ENCODE measurements around the gene SLC7A5. TPM values are rescaled to one million over a fixed set of nuclear protein-coding genes. Genes with fewer than 3 reads are reported as not detected.
"Not testable (repeated sequence)": the region's sequence is repeated elsewhere in the genome, so short reads cannot be mapped to it uniquely, and the experiment has no call there.

The SLC7A5 gene
- total RNA-seq, 2 experiments from 2014 or later = 140 to 283 TPM

- POLR2A ChIA-PET = no interaction called here
These were observed 45.5 kb upstream of the SLC7A5 start for GRCh38 chr16:87914812-87915211.

GRCh38 chr16:87914021-87914725, 44.9 kb upstream of the SLC7A5 start:
- H3K36me3 ChIP-seq (ENCODE audit: insufficient read depth, low read length); H2AFZ ChIP-seq (ENCODE audit: low read length); H3K4me1 ChIP-seq (ENCODE audit: insufficient read depth, low read length, poor library complexity, severe bottlenecking); H3K9me3 ChIP-seq (ENCODE audit: low read length); intact Hi-C loops (cut with micrococcal nuclease; ENCODE audit: unreplicated experiment); H3K4me2 ChIP-seq (ENCODE audit: low read length); H3K79me2 ChIP-seq (ENCODE audit: insufficient read depth, low read depth, low read length); POLR2A ChIA-PET; BruUV-seq (replicated peaks); H3K4me3 ChIP-seq (ENCODE audit: low read depth, low read length, poor library complexity, severe bottlenecking); DNase-seq (ENCODE audit: low spot score); H4K20me1 ChIP-seq (ENCODE audit: insufficient read depth, low read length); H3K9me2 ChIP-seq (ENCODE audit: insufficient read depth, low read length); H3K27ac ChIP-seq (ENCODE audit: low read depth, low read length, poor library complexity, severe bottlenecking): not testable (repeated sequence)
- CTCF ChIA-PET (ENCODE audit: unreplicated experiment) = interaction anchor here (0.6 kb wide), 2 partner anchors 37 to 272 kb away, joined by 11 to 12 read pairs; no protein-coding TSS in a partner anchor

More at GRCh38 chr16:87914812-87915211, 45.5 kb upstream of the SLC7A5 start:
- Histone ChIP-seq H3K4me3 (ENCODE audit: low read depth, low read length, poor library complexity, severe bottlenecking) (no peak overlapping the region), H3K36me3 (ENCODE audit: insufficient read depth, low read length) (no peaks in the 10 kb centered on the region), H3K79me2 (ENCODE audit: insufficient read depth, low read depth, low read length) (no peaks in the 10 kb centered on the region), H2AFZ (ENCODE audit: low read length) (no peak overlapping the region), H3K9me3 (ENCODE audit: low read length) (no peaks in the 10 kb centered on the region), H3K4me1 (ENCODE audit: insufficient read depth, low read length, poor library complexity, severe bottlenecking) (no peaks in the 10 kb centered on the region), H3K4me2 (ENCODE audit: low read length) (no peak overlapping the region), H4K20me1 (ENCODE audit: insufficient read depth, low read length) (no peaks in the 10 kb centered on the region), H3K9me2 (ENCODE audit: insufficient read depth, low read length) (no peaks in the 10 kb centered on the region), H3K27ac (ENCODE audit: low read depth, low read length, poor library complexity, severe bottlenecking) (no peak overlapping the region)
- CTCF ChIA-PET (ENCODE audit: unreplicated experiment) = no interaction called here
- intact Hi-C loops (cut with micrococcal nuclease; ENCODE audit: unreplicated experiment) = no loop called here
- TF ChIP-seq CTCF (conservative IDR thresholded peaks at IDR 0.05; ENCODE audit: low read length) = no peak
- no peak for TF ChIP-seq EZH2phosphoT487 (IDR thresholded peaks at IDR 0.05; ENCODE audit: borderline replicate concordance, low read depth, low read length)
- no TSS peak for BruUV-seq (replicated peaks)
- no peak for DNase-seq (ENCODE audit: low spot score)

GRCh38 chr16:87912691-87913090, 43.4 kb upstream of the SLC7A5 start:
- H2AFZ ChIP-seq (ENCODE audit: low read length); H3K4me3 ChIP-seq (ENCODE audit: low read depth, low read length, poor library complexity, severe bottlenecking); H3K9me3 ChIP-seq (ENCODE audit: low read length); H3K4me2 ChIP-seq (ENCODE audit: low read length); intact Hi-C loops (cut with micrococcal nuclease; ENCODE audit: unreplicated experiment); DNase-seq (ENCODE audit: low spot score); H3K9me2 ChIP-seq (ENCODE audit: insufficient read depth, low read length); H3K4me1 ChIP-seq (ENCODE audit: insufficient read depth, low read length, poor library complexity, severe bottlenecking); H3K36me3 ChIP-seq (ENCODE audit: insufficient read depth, low read length); H3K79me2 ChIP-seq (ENCODE audit: insufficient read depth, low read depth, low read length); BruUV-seq (replicated peaks); H3K27ac ChIP-seq (ENCODE audit: low read depth, low read length, poor library complexity, severe bottlenecking); H4K20me1 ChIP-seq (ENCODE audit: insufficient read depth, low read length); POLR2A ChIA-PET; CTCF ChIA-PET (ENCODE audit: unreplicated experiment): not testable (repeated sequence)

- H3K4me2 ChIP-seq (ENCODE audit: low read length); DNase-seq (ENCODE audit: low spot score); H3K4me1 ChIP-seq (ENCODE audit: insufficient read depth, low read length, poor library complexity, severe bottlenecking); H3K9me3 ChIP-seq (ENCODE audit: low read length); H3K4me3 ChIP-seq (ENCODE audit: low read depth, low read length, poor library complexity, severe bottlenecking); H2AFZ ChIP-seq (ENCODE audit: low read length); H3K9me2 ChIP-seq (ENCODE audit: insufficient read depth, low read length); POLR2A ChIA-PET; H3K36me3 ChIP-seq (ENCODE audit: insufficient read depth, low read length); H3K27ac ChIP-seq (ENCODE audit: low read depth, low read length, poor library complexity, severe bottlenecking); BruUV-seq (replicated peaks); H3K79me2 ChIP-seq (ENCODE audit: insufficient read depth, low read depth, low read length); intact Hi-C loops (cut with micrococcal nuclease; ENCODE audit: unreplicated experiment); CTCF ChIA-PET (ENCODE audit: unreplicated experiment); H4K20me1 ChIP-seq (ENCODE audit: insufficient read depth, low read length): not testable (repeated sequence)
These were observed 41.9 kb upstream of the SLC7A5 start for GRCh38 chr16:87911106-87911763.
